Colonic mucosa (tissue), 4 donors: ENCODE results near the gene TNIK. TPM values are rescaled to one million over a fixed set of nuclear protein-coding genes. Genes with fewer than 3 reads are reported as not detected.
A peak's percentile ranks its signal among the peaks of the same experiment; 100 is the strongest.

Experiments
- DNase-seq: peaks from one replicate; pipeline ENCODE4 v3.0.0-alpha.2; 2020
- H3K27ac ChIP-seq: fragments of 200-600 bp; one replicate; pipeline ENCODE4 v1.8.0; 2021
- H3K27me3 ChIP-seq: fragments of 200-600 bp; one replicate; pipeline ENCODE4 v1.8.0; 2021
- H3K36me3 ChIP-seq: fragments of 200-600 bp; one replicate; pipeline ENCODE4 v1.8.0; 2021
- H3K4me1 ChIP-seq: fragments of 200-600 bp; one replicate; pipeline ENCODE4 v1.8.0; 2021; ENCODE audit warnings: mild to moderate bottlenecking
- H3K4me3 ChIP-seq: fragments of 200-600 bp; one replicate; pipeline ENCODE4 v1.8.0; 2021
- H3K9ac ChIP-seq, 2 donors: one replicate each; pipeline ENCODE4 v1.7.0; 2013; ENCODE audit warnings: control low read depth in 2 of 2, low read depth in 2 of 2, low read length in 2 of 2
- H3K9me3 ChIP-seq: fragments of 200-600 bp; one replicate; pipeline ENCODE4 v1.8.0; 2021
- CTCF ChIP-seq: fragments of 200-600 bp; IDR thresholded peaks from one replicate; pipeline ENCODE4 v1.8.0; 2022; ENCODE audit warnings: antibody characterized with exemption, mild to moderate bottlenecking
- intact Hi-C: fragments of 100-400 bp; cut with DNase I; formaldehyde crosslinking; loops from one replicate; pipeline ENCODE4 v1.14.1; 2022
- total RNA-seq, 2 donors: library from RNA; stranded (reverse); fragmentation: NEBNext Ultra II Directional in 1 of 2; extraction: Animal tissue kit (Norgen Biotek cat#: 25700) in 1 of 2; gene quantifications; one replicate each; pipeline ENCODE4 v1.2.1, GENCODE V29; 2021
- donor health status: healthy.
- donor health status: DM: no; HTN: no; CAD: no.
- donor health status: DM: no; HTN: no; CAD: no.

TNIK gene
- total RNA-seq, 2 donors from 2014 or later: 19.9 to 30.9 TPM

GRCh38 chr3:171193693-171194092, 266.5 kb downstream of the TNIK start:
- Histone ChIP-seq H3K4me3 (no peak overlapping the region), H3K9me3 (no peaks in the 10 kb centered on the region), H3K27ac (no peak overlapping the region), H3K27me3 (no peaks in the 10 kb centered on the region), H3K36me3 (no peaks in the 10 kb centered on the region), H3K9ac (no peak overlapping the region), H3K4me1 (no peaks in the 10 kb centered on the region)
- intact Hi-C loops: no loop called here
- DNase-seq: no peak
- no peak for TF ChIP-seq CTCF

- Histone ChIP-seq H3K9ac (no peak overlapping the region), H3K27ac (no peak overlapping the region), H3K9me3 (no peaks in the 10 kb centered on the region), H3K36me3 (no peaks in the 10 kb centered on the region), H3K27me3 (no peaks in the 10 kb centered on the region), H3K4me3 (no peak overlapping the region), H3K4me1 (no peaks in the 10 kb centered on the region)
- intact Hi-C loops: no loop called here
- DNase-seq: no peak
- no peak for TF ChIP-seq CTCF
These were observed 267.9 kb downstream of the TNIK start for GRCh38 chr3:171192176-171192854.

GRCh38 chr3:171190668-171191067, 269.5 kb downstream of the TNIK start:
- no peak for TF ChIP-seq CTCF
- H3K4me1 ChIP-seq: no peaks in the 10 kb centered on the region
- no peaks in the 10 kb centered on the region for H3K27me3 ChIP-seq
- H3K9ac ChIP-seq: no peak overlapping the region
- H3K27ac ChIP-seq: no peak overlapping the region
- no peaks in the 10 kb centered on the region for H3K9me3 ChIP-seq
- no peak overlapping the region for H3K4me3 ChIP-seq
- intact Hi-C loops: no loop called here
- DNase-seq: no peak
- H3K36me3 ChIP-seq: no peaks in the 10 kb centered on the region

GRCh38 chr3:171189394-171190080, 270.7 kb downstream of the TNIK start:
- H3K9me3 ChIP-seq: no peaks in the 10 kb centered on the region
- H3K36me3 ChIP-seq: no peaks in the 10 kb centered on the region
- H3K9ac ChIP-seq: no peak overlapping the region
- H3K27ac ChIP-seq: no peak overlapping the region
- TF ChIP-seq CTCF: no peak
- H3K4me1 ChIP-seq: no peaks in the 10 kb centered on the region
- H3K4me3 ChIP-seq: no peak overlapping the region
- H3K27me3 ChIP-seq: no peaks in the 10 kb centered on the region
- intact Hi-C loops: loop anchor here (5.0 kb wide), 1 partner anchor 378 kb away; no protein-coding TSS in a partner anchor
- DNase-seq: no peak

GRCh38 chr3:171187706-171188290, 272.4 kb downstream of the TNIK start:
- Histone ChIP-seq H3K27ac (no peak overlapping the region), H3K36me3 (no peaks in the 10 kb centered on the region), H3K4me1 (no peaks in the 10 kb centered on the region), H3K9me3 (no peaks in the 10 kb centered on the region), H3K9ac (no peak overlapping the region), H3K27me3 (no peaks in the 10 kb centered on the region), H3K4me3 (no peak overlapping the region)
- DNase-seq: peak; percentile 27
- TF ChIP-seq CTCF: peak; percentile 42
- intact Hi-C loops: loop anchor here (5.0 kb wide), 1 partner anchor 380 kb away; no protein-coding TSS in a partner anchor
